Brain pericyte (primary cell): ENCODE data around the gene GRIA4.

Experiments
- DNase-seq: peaks from one replicate; pipeline ENCODE4 v3.0.0-alpha.2; 2012; ENCODE audit warnings: low read depth, low spot score

GRIA4 gene

DNA sequence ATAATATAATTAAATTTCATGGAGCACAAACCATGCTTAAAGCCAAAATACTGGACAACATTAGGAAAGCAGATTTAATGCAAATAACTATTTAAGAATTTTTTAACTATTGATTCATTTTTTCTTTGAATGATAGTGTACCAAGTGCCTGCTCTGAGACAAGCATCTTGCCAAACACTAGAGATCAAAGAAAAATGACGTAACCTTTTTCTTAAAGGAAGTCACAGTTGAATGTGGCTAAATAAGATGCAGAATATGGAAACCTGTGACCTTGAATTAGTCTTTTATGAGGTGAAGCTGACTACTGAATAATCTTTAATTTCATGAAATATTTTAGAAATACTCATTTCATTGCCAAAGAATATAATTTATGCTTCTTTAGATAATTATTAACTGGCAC, 308.2 kb downstream of the GRIA4 start:
- no peak for DNase-seq

DNA sequence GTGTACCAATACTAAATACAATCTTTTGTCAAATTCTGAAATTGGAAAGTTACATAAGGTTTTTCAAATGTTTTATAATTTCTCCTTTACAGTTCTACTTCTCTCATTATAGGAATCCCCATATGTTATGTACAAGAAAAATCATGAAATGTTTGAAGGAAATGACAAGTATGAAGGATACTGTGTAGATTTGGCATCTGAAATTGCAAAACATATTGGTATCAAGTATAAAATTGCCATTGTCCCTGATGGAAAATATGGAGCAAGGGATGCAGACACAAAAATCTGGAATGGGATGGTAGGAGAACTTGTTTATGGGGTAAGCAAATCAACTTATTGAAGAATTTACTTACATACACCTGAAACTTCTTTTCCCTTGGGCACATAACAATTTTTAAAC, 308.7 kb downstream of the GRIA4 start:
- no peak for DNase-seq

DNA sequence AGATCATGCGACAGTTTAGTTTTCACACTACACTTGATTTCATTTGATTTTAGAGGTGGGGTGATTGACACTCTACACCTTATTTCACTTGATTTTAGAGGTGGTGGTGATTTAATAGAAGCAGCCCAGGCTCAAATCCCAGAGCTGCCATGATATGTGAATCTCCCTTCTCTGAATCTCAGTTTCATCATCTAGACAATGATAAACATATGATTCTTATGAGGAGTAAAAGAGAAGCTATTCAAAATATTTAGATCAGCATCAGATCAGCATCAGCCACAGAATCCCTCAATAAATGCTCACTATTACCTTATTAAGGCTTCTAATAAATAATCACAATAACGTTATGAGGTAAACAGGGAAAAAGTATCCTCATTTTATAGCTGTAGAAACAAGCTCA, 313.4 kb downstream of the GRIA4 start:
- DNase-seq, result no peak

DNA sequence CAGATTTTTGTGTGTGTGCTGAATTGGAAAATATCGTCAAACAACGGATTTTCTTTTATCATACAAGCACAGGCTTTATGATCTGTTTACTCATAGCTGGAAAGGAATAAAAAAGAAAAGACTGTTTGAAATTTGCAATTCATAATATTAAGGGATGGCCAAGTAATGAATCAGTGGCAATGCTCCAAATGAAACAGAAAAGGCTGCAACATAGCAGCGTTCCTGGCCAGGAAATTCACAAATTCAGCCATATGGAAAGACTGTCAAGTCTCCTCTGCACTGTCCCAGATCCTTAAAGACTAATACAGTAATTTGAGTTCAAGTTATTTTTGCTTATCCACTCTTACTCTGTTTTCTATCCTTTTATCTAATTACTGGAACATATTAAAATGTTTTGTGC, 313.9 kb downstream of the GRIA4 start:
- no peak for DNase-seq

DNA sequence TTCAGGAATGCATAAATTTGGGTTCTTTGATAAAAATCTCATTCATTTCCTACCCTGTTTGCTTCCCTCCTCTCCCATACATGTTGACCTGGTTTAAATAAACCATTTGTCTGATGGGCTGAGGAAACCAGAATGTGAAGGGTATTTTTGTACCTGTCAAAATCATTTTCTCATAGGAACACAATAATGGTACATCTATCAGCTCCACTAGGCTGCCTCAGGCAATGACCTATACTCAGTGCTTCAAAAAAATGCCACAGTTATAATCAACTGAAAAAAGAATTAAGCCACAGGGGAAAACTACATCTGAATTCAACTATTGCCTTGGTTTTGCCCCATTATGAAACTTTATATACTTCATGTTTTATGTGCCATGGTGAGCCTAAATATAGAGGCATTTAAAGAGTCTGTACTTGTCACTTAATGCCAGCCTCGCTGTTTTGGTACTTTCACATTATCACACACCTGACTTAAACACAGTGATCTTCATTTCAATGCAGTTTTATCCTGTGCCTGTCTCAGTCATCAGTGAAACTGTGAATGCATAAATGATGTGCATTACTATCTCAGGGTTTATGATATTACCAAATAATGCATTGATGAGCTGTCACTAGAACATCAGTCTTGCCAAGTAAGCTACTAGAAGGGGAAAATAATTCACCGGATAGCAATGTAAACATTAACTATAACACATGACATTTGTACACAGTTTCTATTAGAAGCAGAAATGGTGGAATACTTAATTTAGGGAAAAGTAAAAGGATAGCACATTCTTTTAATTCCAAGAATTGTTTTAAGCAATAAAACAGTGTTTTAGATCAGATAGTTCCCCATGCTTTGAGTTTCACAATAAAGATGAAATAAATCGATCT, 319.4 kb downstream of the GRIA4 start:
- no peak for DNase-seq

DNA sequence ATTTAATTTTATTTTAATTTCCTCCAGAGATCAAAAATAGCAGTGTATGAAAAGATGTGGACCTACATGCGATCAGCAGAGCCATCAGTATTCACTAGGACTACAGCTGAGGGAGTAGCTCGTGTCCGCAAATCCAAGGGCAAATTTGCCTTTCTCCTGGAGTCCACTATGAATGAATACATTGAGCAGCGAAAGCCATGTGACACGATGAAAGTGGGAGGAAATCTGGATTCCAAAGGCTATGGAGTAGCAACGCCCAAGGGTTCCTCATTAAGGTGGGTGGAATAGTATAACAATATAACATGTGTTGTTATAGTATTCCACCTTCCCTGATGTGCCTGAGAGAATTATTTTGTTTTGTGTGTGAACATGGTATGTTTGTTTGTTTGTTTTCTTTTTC, 323.8 kb downstream of the GRIA4 start:
- no peak for DNase-seq

DNA sequence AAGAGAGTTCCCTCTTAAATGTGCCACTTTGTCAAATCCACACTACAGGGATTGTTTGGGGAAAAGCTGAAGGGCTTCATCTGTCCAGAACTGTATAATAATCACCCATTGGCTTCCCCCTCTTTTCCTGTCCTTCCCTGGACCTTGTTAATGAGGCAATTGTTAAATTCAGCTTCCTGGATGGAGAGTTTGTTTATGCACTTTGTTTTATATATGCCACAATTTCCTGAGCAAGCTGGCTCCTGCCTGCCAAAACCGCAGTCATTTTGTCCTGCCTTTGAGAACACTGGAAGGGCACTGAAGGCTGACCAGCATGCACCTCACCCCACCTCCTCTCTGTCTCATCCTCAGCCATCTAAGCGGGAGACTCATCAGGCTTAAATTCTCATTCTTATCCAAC, 325.9 kb downstream of the GRIA4 start:
- DNase-seq, result no peak

DNA sequence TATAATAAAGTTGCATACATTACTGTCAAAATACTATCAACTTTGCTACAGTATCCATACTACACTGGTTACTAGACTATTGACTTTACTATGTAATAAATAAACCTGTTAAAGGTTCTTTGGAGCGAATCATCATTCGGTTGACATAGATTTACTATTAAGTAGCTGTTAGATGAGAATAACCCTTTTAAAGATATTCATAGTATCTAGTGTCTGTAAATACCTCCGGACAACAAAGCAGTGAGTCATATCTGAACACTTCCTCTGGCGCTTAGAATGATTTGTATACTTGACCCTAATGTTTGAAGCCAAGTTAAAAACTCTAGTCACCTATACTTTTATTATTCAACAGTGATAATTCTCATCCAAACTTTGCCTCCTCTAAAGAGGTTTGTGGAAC, 327.5 kb downstream of the GRIA4 start:
- no peak for DNase-seq

DNA sequence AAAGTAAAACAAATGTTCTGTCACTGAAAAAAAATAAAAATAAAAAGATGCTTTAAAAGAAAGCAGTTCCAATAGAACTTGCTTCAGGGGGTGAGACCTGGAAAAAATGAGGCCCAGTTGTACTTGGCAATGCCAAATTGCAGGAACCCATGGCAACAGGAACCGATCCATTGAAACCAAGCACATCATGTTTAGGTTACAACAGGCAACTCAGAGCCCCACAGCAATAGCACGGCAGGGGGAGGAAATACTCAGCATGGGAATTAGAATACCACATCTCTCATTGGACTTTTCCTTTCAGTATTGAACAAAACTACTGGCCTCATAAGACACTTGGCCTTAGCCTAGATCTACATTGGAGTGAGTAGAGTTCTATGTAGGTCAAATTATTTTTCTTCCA, 327.9 kb downstream of the GRIA4 start:
- DNase-seq, result no peak

DNA sequence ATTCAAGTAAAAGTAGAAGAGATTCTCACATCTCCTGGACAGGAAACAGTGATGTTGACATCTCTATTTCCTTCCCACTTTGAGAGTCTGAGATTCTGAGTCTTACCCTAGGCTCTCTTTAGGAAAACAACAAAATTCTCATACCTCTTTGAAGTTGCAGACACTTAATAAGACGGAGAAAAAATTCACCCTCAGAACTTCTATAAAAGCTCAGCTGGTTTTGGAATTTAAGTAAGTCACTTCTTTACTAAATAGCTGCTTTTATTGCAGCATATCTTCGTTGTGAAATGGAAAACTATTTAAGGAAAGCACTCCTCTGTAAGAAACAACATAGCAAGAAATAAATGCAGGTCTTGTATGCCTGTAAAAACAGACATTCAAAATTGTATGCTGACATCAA, 333.0 kb downstream of the GRIA4 start:
- DNase-seq, result no peak

DNA sequence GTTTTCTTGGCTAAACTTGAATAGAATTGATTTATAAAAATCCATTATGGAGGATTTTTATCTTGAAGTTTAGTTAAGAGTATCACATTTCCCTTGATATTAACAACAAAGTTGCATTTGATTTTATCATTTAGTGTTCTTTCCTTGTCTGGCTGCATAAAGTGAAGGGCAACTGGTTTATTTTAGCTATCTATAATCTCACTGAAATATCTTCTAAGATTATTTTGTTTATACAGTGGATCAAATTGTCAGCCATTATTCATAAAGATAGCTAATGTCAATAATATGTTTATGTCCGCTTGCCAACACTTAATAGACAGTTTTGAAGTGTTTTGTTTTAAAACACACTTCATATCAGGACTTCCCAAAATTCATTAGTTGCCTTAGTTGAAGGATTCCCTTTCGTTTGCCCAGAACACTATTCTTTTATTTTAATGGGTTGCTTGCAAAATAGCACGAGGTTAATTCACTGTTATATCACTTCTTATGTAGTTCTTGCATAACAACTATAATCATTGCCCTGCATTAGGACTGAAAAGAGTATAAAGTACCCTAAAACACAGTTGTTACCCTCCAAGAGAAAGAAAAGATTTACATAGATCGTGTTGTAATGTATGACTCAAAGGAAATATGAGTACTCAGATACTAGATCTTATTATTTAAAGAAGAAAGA, 339.2 kb downstream of the GRIA4 start:
- no peak for DNase-seq

DNA sequence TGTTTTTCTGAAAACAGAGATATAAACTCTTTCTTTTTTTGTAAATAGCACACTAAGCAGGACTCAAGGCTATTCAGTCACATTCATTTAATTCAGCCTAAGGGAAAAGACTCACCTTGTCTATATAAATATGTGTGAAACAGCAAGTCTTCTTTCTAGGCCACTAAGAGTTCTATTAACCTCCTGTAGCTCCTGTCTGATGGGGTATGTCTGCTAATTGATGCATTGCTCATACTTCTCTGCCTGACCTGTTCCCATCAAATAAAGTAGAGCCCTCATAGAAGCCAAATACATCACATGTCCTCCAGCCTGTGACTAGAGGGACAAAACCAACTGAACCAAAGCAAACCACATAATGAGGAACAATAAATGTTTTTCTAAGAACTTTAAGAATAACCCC, 344.0 kb downstream of the GRIA4 start:
- DNase-seq, result no peak

DNA sequence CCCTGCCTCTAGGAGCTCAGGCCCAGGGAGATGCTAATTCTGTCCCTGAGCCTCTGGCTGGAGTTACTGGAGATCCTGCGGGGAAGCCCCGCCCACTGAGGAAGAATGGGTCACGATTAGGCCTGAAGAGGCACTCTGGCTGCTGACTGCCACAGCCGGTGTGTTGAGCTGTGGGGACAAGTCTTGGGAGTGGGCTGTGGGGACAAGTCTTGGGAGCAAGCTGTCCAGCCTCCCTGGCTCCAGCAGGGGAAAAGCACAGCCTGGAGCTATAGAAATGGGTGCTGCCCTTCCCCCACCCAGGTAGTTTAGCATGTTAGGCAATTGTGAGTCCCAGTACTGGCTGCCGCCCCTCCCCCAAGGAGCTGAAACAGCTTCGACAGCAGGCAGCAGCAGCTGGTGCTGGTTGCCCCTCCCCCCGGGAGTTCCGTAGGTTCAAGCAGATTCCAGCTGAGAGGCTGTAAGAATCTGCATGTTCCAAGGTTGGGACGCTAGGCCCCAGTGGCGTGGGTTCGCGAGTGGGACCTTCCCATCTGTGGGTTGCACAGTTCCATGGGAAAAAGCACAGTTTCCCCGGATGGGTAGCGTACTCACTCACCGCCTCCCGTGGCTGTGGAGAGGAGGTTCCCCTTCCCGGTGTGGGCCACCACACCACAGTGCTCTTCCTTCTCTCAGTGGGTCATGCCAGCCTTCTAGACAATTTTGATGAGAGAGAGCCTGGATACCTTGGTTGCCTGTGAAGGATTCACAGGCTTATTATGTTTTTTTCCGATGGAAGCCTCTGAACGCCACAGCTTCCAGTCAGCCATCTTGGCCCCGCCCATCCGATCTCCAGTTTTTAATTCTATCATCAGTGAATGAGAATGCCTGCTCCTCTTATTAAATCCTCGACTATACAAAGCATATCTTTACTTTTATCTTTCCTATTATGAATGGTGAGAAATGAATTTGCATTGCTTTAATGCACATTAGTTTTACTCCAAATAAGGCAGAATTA, 350.7 kb downstream of the GRIA4 start:
- DNase-seq, result no peak

DNA sequence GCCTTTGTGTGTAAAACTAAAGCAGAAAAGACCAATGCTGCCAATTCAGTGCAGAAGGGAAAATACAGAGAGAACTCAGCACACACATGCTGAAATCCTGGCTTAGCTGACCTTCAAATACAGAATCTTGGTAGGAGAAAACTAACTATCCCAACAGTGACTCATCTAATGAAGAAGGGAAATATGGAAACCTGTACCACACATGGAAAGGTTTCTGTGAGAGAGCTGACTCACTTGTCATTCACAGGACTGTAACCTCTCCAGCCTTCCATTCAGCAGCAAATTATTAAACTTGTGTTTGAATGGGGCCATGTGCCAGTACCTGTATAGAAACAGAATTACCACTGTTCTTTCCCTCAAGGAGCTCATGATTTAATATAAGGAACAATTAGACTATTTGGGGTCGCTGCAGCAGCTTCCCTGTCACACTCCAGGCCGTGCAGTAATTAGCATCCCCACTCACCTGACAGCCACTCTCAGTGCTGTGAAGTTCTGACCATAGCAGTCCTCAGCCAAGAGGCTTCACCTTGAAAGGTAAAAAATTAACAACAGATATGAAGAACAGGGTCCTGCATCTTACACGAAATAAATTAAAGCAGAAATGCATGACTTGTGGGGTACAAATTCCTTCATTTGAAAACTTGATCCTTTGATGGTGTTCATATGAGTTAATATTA, 358.3 kb downstream of the GRIA4 start:
- no peak for DNase-seq

DNA sequence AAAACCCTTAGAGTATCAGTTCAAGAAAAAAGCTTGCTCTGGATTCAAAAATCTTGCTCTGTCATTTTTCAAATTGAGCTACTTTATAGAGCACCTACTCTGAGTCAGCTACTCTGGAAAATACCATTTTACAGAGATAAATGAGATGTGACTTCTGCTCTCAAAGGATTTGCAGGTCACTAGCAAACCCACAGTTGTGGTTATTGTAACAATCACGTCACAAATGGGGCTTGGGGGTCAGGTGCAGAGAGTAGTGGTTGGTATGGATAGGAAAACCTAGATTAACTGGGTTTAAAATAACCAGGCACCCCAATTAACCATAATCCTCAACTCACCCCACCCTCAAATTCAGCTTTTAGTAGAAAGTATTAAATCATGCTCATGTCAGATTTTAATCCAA, 359.9 kb downstream of the GRIA4 start:
- no peak for DNase-seq

DNA sequence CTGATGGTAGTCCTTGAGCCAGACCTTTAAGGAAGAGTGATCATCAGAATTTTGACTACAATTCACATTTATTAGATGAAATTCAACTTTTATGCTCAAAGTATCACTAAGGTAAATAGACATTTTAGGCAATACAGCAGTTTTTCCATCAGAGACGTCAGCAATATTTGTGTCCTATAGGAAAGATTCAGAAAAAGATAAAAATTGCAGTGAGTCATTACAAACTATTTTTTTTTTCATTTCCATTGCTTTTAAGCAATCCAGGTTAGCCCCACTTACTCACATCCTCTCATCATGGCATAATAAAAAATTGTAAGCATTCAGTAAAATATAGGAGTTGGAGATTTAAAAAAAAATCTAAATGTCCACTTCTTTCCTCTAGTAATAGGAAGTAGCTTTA, 365.3 kb downstream of the GRIA4 start:
- no peak for DNase-seq

DNA sequence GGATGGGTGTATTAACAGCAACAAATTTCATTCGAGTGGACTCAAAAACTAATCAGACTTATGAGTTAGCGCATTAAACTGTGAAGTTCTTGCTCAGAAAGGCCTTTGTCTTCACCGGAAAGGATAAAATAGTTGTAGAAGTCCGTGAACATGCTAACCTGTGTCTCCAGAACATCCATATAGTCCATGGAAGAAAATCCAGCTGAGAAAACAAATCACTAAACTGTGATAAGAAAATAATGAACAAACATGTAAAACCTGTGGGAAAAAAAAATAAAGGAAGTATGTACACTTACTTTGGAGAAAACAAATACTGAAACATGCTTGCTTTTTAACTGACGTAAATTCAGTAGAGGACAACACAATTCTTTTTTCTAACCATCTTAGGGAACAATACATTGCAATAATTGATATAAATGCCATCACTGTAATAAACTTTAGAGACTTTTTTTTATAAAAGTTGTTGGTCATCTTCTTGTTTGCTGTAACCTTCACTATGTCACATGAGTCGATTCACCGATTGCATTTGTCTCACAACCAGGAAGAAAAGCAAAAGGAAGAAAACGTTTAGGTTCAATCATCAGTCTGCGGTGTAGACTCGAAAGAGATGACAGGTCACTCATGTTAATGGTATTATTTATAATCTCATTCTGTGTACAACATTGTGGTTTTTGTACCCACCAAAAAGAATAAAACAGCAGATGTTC, 370.3 kb downstream of the GRIA4 start:
- no peak for DNase-seq

DNA sequence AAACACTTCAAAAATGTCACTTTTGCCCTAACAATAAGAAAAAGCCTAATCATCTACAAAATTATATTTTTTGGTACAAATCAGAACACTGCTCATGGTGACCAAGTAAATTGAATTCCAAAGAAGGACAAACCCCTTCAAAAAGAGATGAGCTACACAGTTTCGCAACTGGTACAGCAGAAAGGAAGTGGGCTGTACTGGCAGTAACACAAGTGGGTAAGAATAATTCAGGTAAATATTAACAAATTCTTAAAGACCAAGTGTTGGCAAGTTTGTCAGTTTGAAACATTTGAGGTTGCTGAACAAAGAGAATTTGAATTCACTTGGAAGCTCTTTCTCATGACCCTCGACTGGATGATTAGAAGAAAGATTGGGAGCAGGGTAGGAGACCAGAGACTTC, 376.7 kb downstream of the GRIA4 start:
- DNase-seq, result no peak

DNA sequence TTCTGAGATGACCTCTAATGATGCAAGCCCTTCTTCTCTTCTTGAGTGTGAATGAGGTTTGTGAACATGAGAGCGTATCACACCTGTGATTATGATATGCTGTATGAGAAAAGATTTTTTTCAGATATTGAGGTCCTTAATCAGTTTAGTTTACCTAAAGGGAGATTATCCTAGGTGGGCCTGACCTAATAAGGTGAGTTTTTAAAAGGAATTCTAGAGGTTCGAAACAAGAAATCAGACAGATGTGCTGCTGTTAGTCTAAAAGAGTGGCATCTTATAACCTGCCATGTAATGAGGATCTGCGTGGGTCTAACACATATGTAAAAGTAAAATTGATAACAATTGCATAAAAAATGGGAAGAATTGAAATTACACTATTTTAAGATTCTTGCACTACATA, 378.3 kb downstream of the GRIA4 start:
- no peak for DNase-seq

DNA sequence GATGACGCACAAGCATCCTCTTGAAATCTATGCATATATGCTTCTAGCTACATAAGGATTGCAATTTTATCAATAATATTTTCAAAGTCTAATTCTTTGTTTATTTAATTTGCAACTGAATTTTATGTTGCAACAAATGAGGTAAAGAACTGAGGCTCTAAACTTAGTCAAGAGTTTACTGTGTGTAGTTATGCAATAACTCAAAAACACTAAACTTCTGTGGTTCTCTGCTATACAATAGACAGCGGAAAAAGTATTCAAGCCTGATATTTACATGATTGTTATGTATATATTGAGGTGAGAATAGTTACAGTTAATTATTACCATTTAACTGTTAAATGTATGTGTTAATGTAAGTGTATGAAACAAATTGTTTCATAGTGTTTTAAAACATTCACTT, 379.3 kb downstream of the GRIA4 start:
- DNase-seq, result no peak

DNA sequence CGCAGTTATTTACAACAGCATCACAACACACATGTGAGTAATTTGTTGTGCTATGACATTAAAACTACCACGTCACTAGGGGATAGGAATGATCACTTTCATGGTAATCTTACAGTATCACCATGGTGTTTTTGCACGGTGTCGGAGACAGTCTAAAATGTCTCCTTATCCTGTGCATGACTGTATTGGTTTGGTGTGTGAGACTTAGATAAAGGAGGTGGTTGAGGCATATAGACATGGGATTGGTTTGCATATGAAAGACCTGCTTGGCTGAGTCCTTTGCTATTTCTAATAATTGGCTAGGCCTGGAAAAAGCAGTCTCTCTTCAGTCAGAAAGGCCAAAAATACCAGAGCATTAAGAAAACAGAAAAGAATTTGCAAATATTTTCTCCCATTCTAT, 382.0 kb downstream of the GRIA4 start:
- no peak for DNase-seq
